ENCODE results near the gene TAF9.
"Not testable (repeated sequence)": the region's sequence is repeated elsewhere in the genome, so short reads cannot be mapped to it uniquely, and the experiment has no call there.

Gene TAF9

DNA sequence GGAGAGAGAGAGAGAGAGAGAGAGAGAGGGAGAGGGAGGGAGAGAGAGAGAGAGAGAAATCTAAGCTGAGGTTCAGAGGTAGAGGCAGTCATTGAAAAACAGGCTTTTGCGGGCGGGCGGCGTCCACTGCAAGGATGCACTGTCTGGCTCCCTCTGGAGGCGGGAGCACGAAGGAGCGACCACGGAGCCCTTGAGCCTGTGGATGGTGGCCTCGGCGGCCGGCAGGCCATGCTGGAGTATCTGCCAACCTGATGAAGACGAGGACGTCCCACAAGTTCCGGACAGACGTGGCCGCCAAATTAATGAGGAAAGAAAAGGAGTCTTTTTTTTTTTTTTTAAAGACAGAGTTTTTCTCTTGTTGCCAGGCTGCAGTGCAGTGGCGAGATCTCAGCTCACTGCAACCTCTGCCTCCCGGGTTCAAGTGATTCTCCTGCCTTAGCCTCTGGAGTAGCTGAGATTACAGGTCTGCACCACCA, 34.5 kb downstream of the TAF9 start:
- peak; percentile 80 for DNase-seq

DNA sequence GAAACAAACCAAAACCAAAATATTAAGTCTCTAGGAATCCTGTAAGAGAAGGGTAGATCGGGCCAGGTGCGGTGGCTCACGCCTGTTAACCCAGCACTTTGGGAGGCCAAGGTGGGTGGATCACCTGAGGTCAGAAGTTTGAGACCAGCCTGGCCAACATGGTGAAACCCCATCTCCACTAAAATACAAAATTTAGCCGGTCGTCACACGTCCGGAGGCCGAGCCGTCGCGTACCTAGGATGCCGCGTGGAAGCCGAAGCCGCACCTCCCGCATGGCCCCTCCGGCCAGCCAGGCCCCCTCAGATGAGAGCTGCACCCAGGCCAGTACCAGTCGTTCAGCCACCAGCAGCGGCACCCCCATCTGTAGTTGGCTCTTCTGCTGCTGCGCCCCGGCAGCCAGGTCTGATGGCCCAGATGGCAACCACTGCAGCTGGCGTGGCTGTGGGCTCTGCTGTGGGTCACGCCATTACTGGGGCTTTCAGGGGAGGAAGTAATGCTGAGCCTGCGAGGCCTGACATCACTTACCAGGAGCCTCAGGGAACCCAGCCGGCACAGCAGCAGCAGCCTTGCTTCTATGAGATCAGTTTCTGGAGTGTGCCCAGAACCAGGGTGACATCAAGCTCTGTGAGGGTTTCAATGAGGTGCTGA, 35.5 kb downstream of the TAF9 start:
- DNase-seq: not testable (repeated sequence)

- DNase-seq: no peak
These were observed 37.5 kb downstream of the TAF9 start for GRCh38 chr5:69331528-69332445.

- DNase-seq: no peak
These were observed 39.3 kb downstream of the TAF9 start for GRCh38 chr5:69329905-69330489.

GRCh38 chr5:69326365-69326764, 43.0 kb downstream of the TAF9 start:
- DNase-seq: no peak

- DNase-seq: no peak
These were observed 51.9 kb downstream of the TAF9 start for GRCh38 chr5:69317391-69317790.

DNA sequence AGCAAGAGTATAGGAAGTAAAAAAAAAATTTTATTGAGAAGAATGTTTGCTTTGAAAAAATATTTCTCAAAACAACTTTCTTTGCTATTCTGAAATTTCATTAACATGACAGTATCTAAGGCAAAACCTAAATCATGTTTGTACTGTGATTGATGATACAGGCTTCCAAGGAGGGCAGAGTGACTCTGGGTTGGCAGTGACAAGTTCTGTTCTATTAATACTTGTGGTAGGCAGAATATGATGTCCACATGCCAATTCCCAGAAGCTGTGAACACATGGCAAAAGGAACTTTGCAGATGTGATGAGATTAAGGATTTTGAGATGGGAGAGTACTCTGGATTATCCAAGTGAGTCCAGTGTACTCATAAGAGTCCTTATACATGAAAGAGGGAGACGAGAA, 53.3 kb downstream of the TAF9 start:
- no peak for DNase-seq
